GM23338 (cell line): Measurements from ENCODE around the gene BBX. TPM values are rescaled to one million over a fixed set of nuclear protein-coding genes. Genes with fewer than 3 reads are reported as not detected.

Experiments
- CREB1 ChIP-seq: fragments of 250-450 bp; sonication (Bioruptor Pico); IDR thresholded peaks from 2 replicates; pipeline ENCODE4 v1.5.0; 2020; ENCODE audit warnings: low read depth, mild to moderate bottlenecking, moderate library complexity
- JUNB ChIP-seq: IDR thresholded peaks from one replicate; pipeline ENCODE4 v1.6.1; 2016; ENCODE audit warnings: antibody characterized with exemption; ENCODE audit not compliant: unreplicated experiment
- POLR2AphosphoS5 ChIP-seq: IDR thresholded peaks from 2 replicates; pipeline ENCODE4 v1.6.1; 2016; ENCODE audit warnings: antibody characterized with exemption, low read depth
- REST ChIP-seq: IDR thresholded peaks from one replicate; pipeline ENCODE4 v1.6.1; 2018; ENCODE audit warnings: antibody characterized with exemption; ENCODE audit not compliant: unreplicated experiment
- STAT1 ChIP-seq: IDR thresholded peaks from one replicate; pipeline ENCODE4 v1.6.1; 2016; ENCODE audit warnings: antibody characterized with exemption; ENCODE audit not compliant: unreplicated experiment
- ZNF114 ChIP-seq: fragments of 250-450 bp; sonication (Bioruptor Pico); IDR thresholded peaks from 2 replicates; pipeline ENCODE4 v1.5.0; 2020; ENCODE audit warnings: mild to moderate bottlenecking, moderate library complexity
- ZNF331 ChIP-seq: fragments of 250-450 bp; sonication (Bioruptor Pico); IDR thresholded peaks from 2 replicates; pipeline ENCODE4 v1.5.0; 2020; ENCODE audit warnings: low read depth, mild to moderate bottlenecking, moderate library complexity
- ZNF462 ChIP-seq: fragments of 250-450 bp; sonication (Bioruptor Pico); IDR thresholded peaks from 2 replicates; pipeline ENCODE4 v1.5.0; 2020; ENCODE audit warnings: mild to moderate bottlenecking, moderate library complexity
- polyA plus RNA-seq: library from polyadenylated mRNA; unstranded; fragments of >200 nt; fragmentation: Nextera tagmentation; extraction: Ambion mirVana; gene quantifications from 2 replicates; pipeline ENCODE4 v1.2.1, GENCODE V29; 2016
- total RNA-seq: library from RNA; depleted of rRNA; stranded (reverse); fragments of >200 nt; shearing (Covaris generic); gene quantifications from 2 replicates; pipeline ENCODE4 v1.2.3, GENCODE V29; 2014

BBX gene
- total and polyA plus RNA-seq, 2 experiments from 2014 or later, result 35.2 to 44.1 TPM

GRCh38 chr3:107738486-107739183 is 215.9 kb downstream of the BBX start (continued):
- TF ChIP-seq ZNF462 (CRISPR knock-in tag) (no peak), ZNF331 (no peak), POLR2AphosphoS5 (no peak), STAT1 (no peak), JUNB (no peak), ZNF114 (CRISPR knock-in tag) (no peak), REST (no peak), CREB1 (no peak)
